NCI-H187 treated with DMSO at 0.1 percent for 48 hours (cell line): ENCODE measurements around the gene SEC14L5.

ENCODE experiments used
- DNase-seq: peaks from one replicate; lab custom pipeline; 2025; lab: John Stamatoyannopoulos, UW

The SEC14L5 gene

DNA sequence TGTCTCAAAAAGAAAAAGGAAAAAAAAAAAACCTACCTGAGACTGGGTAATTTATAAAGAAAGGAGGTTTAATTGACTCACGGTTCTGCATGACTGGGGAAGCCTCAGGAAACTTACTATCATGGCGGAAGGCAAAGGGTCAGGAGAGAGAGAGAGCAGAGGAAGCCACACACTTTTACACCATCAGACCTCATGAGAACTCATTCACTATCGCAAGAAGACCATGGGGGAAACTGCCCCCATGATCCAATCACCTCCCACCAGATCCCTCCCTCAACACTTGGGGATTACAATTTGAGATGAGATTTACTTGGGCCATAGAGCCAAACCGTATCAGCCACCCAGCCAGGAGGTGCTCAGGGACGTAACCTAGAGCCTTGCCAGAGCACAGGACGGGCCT, 54.8 kb downstream of the SEC14L5 start:
- DNase-seq, result no peak

DNA sequence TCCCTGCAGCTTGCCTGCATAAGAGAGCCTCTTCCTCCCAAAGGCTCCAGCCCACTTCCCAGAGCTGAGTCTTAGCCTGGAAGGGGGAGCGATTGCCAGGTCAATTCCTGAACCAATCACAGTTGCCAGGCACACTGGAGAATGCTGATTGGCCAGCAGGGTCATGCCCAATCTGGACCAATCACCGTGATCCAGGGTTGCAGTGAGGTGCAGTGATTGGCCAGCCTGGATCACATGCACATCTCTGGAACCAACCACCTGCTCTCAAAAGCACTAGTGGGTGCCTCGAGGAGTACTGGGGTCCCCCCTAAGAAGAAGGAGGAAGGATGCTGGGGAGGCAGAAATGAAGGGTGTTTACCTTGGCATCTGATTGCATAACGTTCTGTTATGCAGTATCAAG, 57.2 kb downstream of the SEC14L5 start:
- no peak for DNase-seq

- no peak for DNase-seq
Observed at GRCh38 chr16:5015887-5016286, 57.8 kb downstream of the SEC14L5 start.

GRCh38 chr16:5016967-5017677, 59.0 kb downstream of the SEC14L5 start:
- DNase-seq, result no peak

DNA sequence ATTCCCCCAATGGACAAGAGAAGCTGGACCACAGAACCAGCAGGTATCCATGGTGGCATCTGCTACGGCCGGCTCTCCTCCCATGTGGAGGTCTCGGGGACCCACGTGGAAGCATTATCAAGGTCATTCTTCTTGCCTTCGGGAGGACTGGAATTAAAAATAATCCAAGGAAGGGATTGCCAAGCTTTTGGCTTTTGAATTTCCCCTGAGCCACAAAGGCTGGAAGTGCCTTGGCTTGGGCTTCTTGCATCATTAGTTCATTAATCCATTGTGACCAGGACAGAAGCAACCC, 59.5 kb downstream of the SEC14L5 start:
- no peak for DNase-seq

- DNase-seq, result no peak
Observed at GRCh38 chr16:5018793-5019192, 60.7 kb downstream of the SEC14L5 start.

DNA sequence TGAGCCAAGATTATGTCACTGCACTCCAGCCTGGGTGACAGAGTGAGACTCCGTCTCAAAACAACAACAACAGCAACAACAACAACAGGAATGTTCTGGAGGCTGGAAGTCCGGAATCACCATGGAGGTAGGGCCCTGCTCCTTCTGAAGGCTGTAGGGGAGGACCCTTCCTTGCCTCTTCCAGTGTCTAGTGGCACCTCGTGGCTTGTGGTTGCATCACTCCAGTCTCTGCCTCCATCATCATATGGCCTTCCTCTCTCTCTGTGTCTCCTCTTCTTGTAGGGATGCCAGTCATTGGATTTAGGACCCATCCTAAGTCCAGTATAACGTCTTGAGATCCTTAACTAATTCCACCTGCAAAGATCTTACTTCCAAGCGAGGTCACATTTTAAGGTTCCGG, 61.6 kb downstream of the SEC14L5 start:
- no peak for DNase-seq

- DNase-seq, result no peak
Observed at GRCh38 chr16:5020551-5020950, 62.4 kb downstream of the SEC14L5 start.

GRCh38 chr16:5022521-5022920, 64.4 kb downstream of the SEC14L5 start:
- no peak for DNase-seq

GRCh38 chr16:5024632-5025031, 66.5 kb downstream of the SEC14L5 start:
- no peak for DNase-seq

DNA sequence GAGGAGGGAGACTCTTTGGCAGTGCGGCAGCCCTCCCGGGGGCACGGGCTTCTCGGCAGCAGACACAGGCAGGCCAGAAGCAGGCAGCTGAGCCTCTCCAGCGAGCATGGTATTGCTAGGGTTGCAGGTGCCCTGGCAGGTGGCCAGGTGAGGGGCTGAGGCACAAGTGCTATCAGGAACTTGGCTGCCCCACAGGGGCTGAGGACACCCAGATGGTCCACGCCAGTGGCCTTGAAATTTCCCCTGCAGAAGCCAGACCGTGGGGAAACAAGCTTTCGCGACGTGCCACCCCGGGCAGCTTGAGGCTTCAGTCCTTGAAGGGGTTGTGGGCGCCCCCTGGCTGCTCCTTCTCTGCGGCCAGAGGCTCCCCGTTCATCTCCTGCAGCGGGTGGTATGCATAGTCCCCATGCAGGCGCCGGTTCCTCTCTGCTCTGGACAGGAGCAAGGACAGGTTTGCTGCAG, 67.1 kb downstream of the SEC14L5 start:
- DNase-seq, result no peak

- DNase-seq, result no peak
Observed at GRCh38 chr16:5026664-5027063, 68.5 kb downstream of the SEC14L5 start.

GRCh38 chr16:5027086-5027485, 69.0 kb downstream of the SEC14L5 start:
- no peak for DNase-seq

DNA sequence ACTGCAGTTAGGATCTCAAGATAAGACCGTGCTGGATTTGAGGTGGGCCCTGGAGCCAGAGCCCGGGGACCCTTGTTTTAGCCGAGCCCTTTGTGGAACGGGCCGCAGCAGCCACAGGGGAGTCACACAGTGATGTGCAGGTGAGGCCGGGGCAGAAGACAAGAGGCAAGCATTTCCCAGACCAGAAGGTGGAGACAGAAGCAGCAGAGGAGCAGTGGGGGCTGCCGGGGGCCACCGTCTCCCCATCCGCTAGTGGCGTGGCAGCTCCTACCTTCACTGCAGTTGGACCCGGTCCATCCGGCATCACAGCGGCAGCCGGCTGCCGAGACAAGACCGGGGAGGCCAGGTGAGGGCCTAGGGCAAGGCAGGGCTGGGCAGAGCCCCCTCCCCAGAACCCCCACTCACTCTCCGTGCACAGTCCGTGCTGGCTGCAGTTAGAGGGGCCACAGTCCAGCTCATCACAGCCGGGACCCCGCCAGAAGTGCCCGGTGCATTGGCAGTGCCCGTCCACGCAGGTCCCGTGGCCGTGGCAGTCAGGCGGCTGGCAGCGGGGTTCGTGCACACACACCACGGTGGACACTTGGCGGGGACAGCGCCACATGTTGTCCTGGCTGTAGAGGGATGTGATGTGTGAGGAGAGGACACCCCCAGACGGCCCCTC, 69.6 kb downstream of the SEC14L5 start:
- no peak for DNase-seq

GRCh38 chr16:5028950-5029475, 70.9 kb downstream of the SEC14L5 start:
- no peak for DNase-seq

- no peak for DNase-seq
Observed at GRCh38 chr16:5030251-5030870, 72.2 kb downstream of the SEC14L5 start.

GRCh38 chr16:5031601-5032000, 73.5 kb downstream of the SEC14L5 start:
- DNase-seq, result no peak

GRCh38 chr16:5032748-5033167, 74.6 kb downstream of the SEC14L5 start:
- no peak for DNase-seq

DNA sequence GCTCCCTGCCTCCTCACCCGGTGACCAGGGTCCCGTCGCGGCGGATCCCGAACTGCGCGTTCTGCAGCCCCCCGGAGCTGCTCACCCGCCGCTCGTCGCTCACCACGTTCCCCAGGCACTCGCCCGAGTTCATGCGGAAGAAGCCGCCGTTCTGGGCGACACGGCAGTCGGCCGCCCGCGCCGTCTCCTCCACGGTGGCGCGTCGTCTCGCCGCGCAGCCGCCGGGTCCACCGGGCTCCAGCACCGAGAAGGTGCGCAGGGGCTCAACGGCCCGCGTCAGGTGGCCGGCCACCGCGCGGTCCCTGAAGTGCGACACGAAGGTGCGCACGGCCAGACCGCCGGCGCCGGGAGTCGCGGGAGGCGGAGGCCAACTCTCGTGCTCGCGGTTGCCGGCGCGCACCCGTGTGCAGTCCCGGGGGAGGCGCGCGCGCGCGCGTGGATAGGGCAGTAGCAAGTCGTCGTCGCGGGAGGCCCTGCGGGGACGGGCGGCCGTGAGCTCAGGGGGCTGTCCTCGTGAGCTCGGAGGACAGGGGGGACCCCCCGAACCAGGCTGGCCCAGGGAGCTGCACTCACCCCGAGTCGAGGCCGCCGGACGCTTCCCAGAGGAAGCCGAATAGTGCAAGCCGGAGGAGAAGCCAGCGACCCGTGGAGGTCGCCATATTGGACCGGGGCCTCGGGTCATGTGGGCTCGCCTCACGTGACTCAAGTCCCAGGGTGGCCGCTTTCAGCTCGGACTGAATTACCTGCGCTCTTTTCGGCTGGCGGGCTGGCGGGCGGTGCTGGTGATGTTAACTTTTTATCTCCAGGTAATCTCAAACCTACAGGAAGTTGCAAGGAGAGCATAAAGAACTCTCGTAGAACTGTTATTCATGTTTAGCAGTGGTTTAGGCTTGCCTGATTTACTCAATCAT, 75.4 kb downstream of the SEC14L5 start, which contains the start of gene NAGPA:
Gene NAGPA, minus strand, starts transcription at position 680 of the 911 bp plus-strand sequence. Its CDS starts 21 bp downstream, at position 659.
- peak; percentile 0 for DNase-seq

DNA sequence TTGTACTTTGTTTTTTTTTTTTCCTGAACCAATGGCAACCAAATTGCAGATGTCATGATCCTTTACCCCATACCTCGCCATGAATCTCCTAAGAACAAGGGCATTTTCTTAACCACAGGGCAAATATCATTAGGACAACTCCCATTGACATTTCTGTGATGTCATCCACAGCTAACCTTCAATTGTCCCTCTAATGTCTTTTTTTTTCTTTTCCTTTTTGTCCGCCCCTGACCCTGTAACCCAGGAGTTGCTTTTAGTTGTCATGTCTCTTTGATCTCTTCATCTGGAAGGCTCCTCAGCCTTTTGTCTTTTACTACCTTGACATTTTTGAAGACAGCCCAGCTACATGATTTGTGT, 76.0 kb downstream of the SEC14L5 start:
- DNase-seq, result no peak

GRCh38 chr16:5035909-5036227, 77.7 kb downstream of the SEC14L5 start:
- no peak for DNase-seq
